Heart right ventricle (tissue), 16 donors: Measurements from ENCODE around the gene JCAD. TPM values are rescaled to one million over a fixed set of nuclear protein-coding genes. Genes with fewer than 3 reads are reported as not detected.

Source experiments
- ATAC-seq, 8 donors: fragments of 200-7000 bp; cut with Tn5 transposase; one replicate each; pipeline ENCODE4 v1.9.1; 2020; ENCODE audit warnings: mild to moderate bottlenecking in 8 of 8, moderate library complexity in 8 of 8, moderate number of reproducible peaks in 1 of 8
- DNase-seq, 2 donors: peaks; one replicate each; pipeline ENCODE4 v3.0.0-alpha.2; 2020
- H3K27ac ChIP-seq, 10 donors: fragments of 200-600 bp; sonication (generic) in 2 of 10; one replicate each; pipeline versions ENCODE4 v1.5.0 to v1.8.0; 2020 to 2022; ENCODE audit warnings: mild to moderate bottlenecking in 3 of 10
- H3K27me3 ChIP-seq, 7 donors: fragments of 200-600 bp; one replicate each; pipeline ENCODE4 v1.8.0; 2021 to 2022; ENCODE audit warnings: mild to moderate bottlenecking in 2 of 7
- H3K36me3 ChIP-seq, 9 donors: fragments of 200-600 bp; sonication (generic) in 1 of 9; one replicate each; pipeline versions ENCODE4 v1.5.0 to v1.8.0; 2020 to 2022; ENCODE audit warnings: mild to moderate bottlenecking in 2 of 9
- H3K4me1 ChIP-seq, 9 donors: fragments of 200-600 bp; sonication (generic) in 1 of 9; one replicate each; pipeline versions ENCODE4 v1.5.0 to v1.8.0; 2020 to 2022; ENCODE audit warnings: mild to moderate bottlenecking in 4 of 9
- H3K4me3 ChIP-seq, 10 donors: fragments of 200-600 bp; sonication (generic) in 2 of 10; one replicate each; pipeline versions ENCODE4 v1.5.0 to v1.8.0; 2020 to 2022; ENCODE audit warnings: mild to moderate bottlenecking in 7 of 10, moderate library complexity in 2 of 10
- H3K9me3 ChIP-seq, 11 donors: fragments of 200-600 bp in 10 of 11; sonication (generic) in 2 of 11; one replicate each; pipeline versions ENCODE4 v1.5.0 to v1.8.0; 2013 to 2022; ENCODE audit warnings: mild to moderate bottlenecking in 2 of 11, control low read depth in 1 of 11, moderate library complexity in 1 of 11
- WGBS, 2 donors: extraction: QIAGEN DNeasy Blood & Tissue Kit; methylation state at CpG; one replicate each; pipeline ENCODE4 v1.1.7; 2013; ENCODE audit warnings: inconsistent platforms in 1 of 2; 5-methylcytosine and 5-hydroxymethylcytosine counted together
- intact Hi-C, 10 donors: fragments of 100-400 bp; cut with DNase I; formaldehyde crosslinking; loops; one replicate each; pipeline versions ENCODE4 v1.11.1 to v1.14.2; 2022
- polyA plus RNA-seq, 2 donors: library from polyadenylated mRNA; stranded (reverse); fragments of 200-250 nt; gene quantifications; one replicate each; pipeline ENCODE4 v1.2.3, GENCODE V29; 2013
- total RNA-seq, 10 donors: library from RNA; stranded (reverse); fragmentation: NEBNext Ultra II Directional in 3 of 10; extraction: Animal tissue kit (Norgen Biotek cat#: 25700) in 3 of 10; gene quantifications; one replicate each; pipeline versions ENCODE4 v1.2.1 to v1.2.4, GENCODE V29; 2021 to 2023
- TF ChIP-seq, protein P1 (sequence below), 9 donors: fragments of 200-600 bp; sonication (generic) in 2 of 9; IDR thresholded peaks; one replicate each; pipeline versions ENCODE4 v1.5.0 to v1.8.0; 2021 to 2022; ENCODE audit warnings: antibody characterized with exemption in 9 of 9, mild to moderate bottlenecking in 5 of 9, moderate library complexity in 1 of 9
- donor health status: Arrhythmogenic right ventricular cardiomyopathy.
- donor health status: ischemic (EF 13 %, LVEDD 7.1; RV severe dilation, severe dysfunction).
- donor health status: healthy with polysubstance abuse.
- donor health status: DM: no; HTN: yes; CAD: no.
- donor health status: DM: no; HTN: no; CAD: no.
- donor health status: ischemic (EF 25% LVEDD 6.9; RV normal size, moderate dysfunction).
- donor health status: ischemic (EF 25% LVEDD 5.7; RV mildly dilated, moderate dysfunction).
- donor health status: healthy.
- donor health status: DM: yes; HTN: yes; CAD: no.
- donor health status: Ischemic cardiomyopathy.
- donor health status: ischemic (EF 35%, LVEDD 5.7; RV mildly dilated, moderate dysfunction).
- donor health status: nonischemic (EF 11% LVEDD 7.7; RV severe dilation, severe dysfunction).
- donor health status: DM: yes; HTN: yes; CAD: no.
- donor health status: PGD.
- donor health status: ischemic (EF 29% LVEDD 5.4; RV normal size, mild dysfunction).
- donor health status: nonischemic (EF 23%, LVEDD 6.1; RV moderate dilation, normal function).

Gene JCAD
- total and polyA plus RNA-seq, 12 donors = 7.7 to 39.8 (median 19.7) TPM

DNA sequence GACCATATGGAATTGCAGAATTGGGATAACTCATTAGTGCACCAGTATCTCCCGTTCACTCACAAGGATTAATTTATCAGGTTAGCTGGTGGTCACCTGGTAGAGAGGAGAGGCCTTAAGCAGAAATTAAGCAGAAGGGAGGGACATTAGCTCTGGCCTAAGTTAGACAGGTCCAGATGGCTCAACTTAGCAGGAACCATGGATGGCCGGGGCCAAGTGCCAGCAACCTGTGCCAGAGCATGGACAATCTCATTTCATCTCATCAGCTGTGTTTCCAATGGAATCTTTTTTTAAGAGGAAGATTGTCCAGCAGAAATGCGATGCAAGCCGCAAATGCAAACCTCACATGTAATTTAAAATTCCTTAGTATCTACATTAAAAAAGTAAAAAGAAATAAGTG, 82.2 kb downstream of the JCAD start:
- Histone ChIP-seq H3K4me1 (peaks cover 0 to 10% (median 0%) of the 10 kb centered on the region in 9 donors), H3K36me3 (no peaks in the 10 kb centered on the region), H3K27ac (no peak overlapping the region), H3K4me3 (no peak overlapping the region), H3K9me3 (peaks cover 0 to 10% (median 2%) of the 10 kb centered on the region in 11 donors), H3K27me3 (no peaks in the 10 kb centered on the region)
- intact Hi-C loops = no loop called here
- WGBS, 2 donors = 58 to 67% methylated on average over 4 of the region's 4 CpGs
- DNase-seq (no peak), ATAC-seq (no peak)
- TF ChIP-seq, protein P1, sequence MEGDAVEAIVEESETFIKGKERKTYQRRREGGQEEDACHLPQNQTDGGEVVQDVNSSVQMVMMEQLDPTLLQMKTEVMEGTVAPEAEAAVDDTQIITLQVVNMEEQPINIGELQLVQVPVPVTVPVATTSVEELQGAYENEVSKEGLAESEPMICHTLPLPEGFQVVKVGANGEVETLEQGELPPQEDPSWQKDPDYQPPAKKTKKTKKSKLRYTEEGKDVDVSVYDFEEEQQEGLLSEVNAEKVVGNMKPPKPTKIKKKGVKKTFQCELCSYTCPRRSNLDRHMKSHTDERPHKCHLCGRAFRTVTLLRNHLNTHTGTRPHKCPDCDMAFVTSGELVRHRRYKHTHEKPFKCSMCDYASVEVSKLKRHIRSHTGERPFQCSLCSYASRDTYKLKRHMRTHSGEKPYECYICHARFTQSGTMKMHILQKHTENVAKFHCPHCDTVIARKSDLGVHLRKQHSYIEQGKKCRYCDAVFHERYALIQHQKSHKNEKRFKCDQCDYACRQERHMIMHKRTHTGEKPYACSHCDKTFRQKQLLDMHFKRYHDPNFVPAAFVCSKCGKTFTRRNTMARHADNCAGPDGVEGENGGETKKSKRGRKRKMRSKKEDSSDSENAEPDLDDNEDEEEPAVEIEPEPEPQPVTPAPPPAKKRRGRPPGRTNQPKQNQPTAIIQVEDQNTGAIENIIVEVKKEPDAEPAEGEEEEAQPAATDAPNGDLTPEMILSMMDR (IDR thresholded peaks at IDR 0.05) = no peak

DNA sequence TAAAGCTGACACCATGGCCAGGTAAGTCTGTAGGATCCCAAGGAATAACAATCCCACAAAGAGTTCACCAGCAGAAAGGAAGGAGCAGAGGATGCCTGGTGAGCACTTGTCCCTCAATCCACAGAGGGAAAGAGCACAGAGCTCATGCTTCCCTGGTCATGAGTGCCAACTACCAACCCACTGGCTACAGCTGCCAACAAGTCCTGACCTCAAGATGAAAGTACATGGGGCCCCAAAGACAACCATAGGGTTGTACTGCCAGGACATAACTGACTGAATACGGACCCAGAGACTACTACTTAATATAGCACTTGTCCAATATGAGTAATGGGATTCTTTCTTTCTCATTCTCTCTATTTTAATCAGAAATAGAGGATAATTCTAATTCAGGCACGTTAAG, 83.3 kb downstream of the JCAD start:
- Histone ChIP-seq H3K36me3 (no peaks in the 10 kb centered on the region), H3K27ac (no peak overlapping the region), H3K27me3 (no peaks in the 10 kb centered on the region), H3K9me3 (peaks cover 0 to 10% (median 2%) of the 10 kb centered on the region in 11 donors), H3K4me3 (no peak overlapping the region), H3K4me1 (peaks cover 0 to 10% (median 0%) of the 10 kb centered on the region in 9 donors)
- 77 to 91% methylated on average over 2 of the region's 2 CpGs for WGBS, 2 donors
- DNase-seq = no peak
- TF ChIP-seq, protein P1 (IDR thresholded peaks at IDR 0.05) = no peak
- intact Hi-C loops = no loop called here
- ATAC-seq = no peak

DNA sequence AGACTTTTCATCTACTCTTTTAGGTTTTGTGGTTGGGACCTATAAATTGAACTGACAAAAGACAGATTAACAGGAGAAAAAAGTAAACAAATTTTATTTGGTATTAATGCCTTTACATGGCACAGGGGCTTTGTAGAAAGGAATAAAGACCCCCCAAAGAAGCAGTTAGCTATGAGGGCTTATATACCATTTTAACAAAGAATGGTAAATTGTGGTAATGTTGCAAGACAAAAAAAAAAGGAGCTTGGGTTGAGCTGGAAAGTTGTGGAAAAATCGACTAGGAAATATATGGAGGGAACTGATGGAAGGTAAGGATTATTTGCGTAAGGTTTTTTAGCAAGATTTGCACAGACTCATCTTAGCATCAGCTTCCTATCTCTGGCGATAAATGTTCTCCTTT, 84.6 kb downstream of the JCAD start:
- no peak overlapping the region for H3K4me3 ChIP-seq
- DNase-seq (no peak), ATAC-seq (no peak)
- H3K27me3 ChIP-seq = no peaks in the 10 kb centered on the region
- H3K27ac ChIP-seq = no peak overlapping the region
- 59 to 81% methylated on average over 3 of the region's 3 CpGs for WGBS, 2 donors
- H3K36me3 ChIP-seq = no peaks in the 10 kb centered on the region
- H3K4me1 ChIP-seq = peaks cover 0 to 15% (median 0%) of the 10 kb centered on the region in 9 donors
- TF ChIP-seq, protein P1 (IDR thresholded peaks at IDR 0.05) = no peak
- peaks cover 0 to 10% (median 2%) of the 10 kb centered on the region in 11 donors for H3K9me3 ChIP-seq
- intact Hi-C loops = no loop called here

DNA sequence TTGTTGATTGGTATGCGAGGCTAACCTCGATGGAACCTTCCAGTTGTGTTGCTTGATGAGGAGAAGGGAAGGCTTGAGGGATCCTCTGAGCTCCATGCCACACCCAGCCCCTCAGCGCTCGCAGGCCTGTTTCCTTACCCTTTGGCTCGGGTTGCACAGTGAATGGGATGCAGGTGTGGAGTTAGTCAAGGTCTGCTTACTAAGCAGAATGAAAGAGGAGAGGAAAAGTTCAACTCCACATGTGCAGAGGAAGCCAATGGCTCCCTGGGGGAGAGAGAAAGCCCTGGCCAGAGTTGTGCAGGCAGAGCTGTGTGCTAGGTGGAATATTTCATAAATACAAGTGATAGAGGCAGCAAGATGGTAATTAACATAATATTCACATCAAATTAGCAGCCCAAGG, 85.5 kb downstream of the JCAD start:
- WGBS, 2 donors = 78 to 84% methylated on average over 5 of the region's 5 CpGs
- Histone ChIP-seq H3K4me3 (no peak overlapping the region), H3K4me1 (peaks cover 0 to 15% (median 0%) of the 10 kb centered on the region in 9 donors), H3K9me3 (peaks cover 0 to 10% (median 2%) of the 10 kb centered on the region in 11 donors), H3K27me3 (no peaks in the 10 kb centered on the region), H3K36me3 (no peaks in the 10 kb centered on the region), H3K27ac (no peak overlapping the region)
- ATAC-seq (no peak), DNase-seq (no peak)
- TF ChIP-seq, protein P1 (IDR thresholded peaks at IDR 0.05) = no peak
- intact Hi-C loops = no loop called here
